ENCODE measurements around the gene STK17B. TPM values are rescaled to one million over a fixed set of nuclear protein-coding genes. Genes with fewer than 3 reads are reported as not detected.
A peak's percentile ranks its signal among the peaks of the same experiment; 100 is the strongest.

STK17B gene
- total and polyA plus RNA-seq, 2 of the 13 experiments (the other 11 are each of a cell fraction or from before 2014, with no cell fraction given) = 1.6 to 4.5 TPM

DNA sequence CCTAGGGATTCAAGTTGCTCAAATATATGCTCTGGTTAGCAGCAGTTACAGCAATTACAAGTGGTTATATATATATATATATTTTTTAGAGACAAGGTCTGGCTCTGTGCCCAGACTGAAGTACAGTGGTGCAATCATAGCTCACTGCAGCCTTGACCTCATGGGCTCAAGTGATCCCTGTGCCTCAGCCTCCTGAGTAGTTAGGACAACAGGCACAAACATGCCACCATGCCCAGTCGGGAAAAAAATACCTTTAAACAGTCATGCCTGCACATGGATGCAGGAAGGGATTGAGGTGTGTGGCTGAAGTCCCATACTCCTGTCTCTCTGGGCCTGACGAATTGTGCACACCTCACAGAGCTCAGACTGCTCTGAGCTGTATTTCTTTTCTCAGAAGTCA is 83.2 kb downstream of the STK17B start (continued):
- TF ChIP-seq, protein P1, sequence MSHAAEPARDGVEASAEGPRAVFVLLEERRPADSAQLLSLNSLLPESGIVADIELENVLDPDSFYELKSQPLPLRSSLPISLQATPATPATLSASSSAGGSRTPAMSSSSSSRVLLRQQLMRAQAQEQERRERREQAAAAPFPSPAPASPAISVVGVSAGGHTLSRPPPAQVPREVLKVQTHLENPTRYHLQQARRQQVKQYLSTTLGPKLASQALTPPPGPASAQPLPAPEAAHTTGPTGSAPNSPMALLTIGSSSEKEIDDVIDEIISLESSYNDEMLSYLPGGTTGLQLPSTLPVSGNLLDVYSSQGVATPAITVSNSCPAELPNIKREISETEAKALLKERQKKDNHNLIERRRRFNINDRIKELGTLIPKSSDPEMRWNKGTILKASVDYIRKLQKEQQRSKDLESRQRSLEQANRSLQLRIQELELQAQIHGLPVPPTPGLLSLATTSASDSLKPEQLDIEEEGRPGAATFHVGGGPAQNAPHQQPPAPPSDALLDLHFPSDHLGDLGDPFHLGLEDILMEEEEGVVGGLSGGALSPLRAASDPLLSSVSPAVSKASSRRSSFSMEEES (CRISPR knock-in tag; IDR thresholded peaks at IDR 0.05) = 0 out of 2 replicates have a peak, but pooled peaks have one; percentile 28
- no peak for TF ChIP-seq SYNCRIP (IDR thresholded peaks at IDR 0.05; ENCODE audit: insufficient read depth, low read depth, low read length)
- 0 out of 2 replicates have a peak, but pooled peaks have one; percentile 33 for TF ChIP-seq HOXA5 (CRISPR knock-in tag; IDR thresholded peaks at IDR 0.05)
- peak; percentile 13; the same call in 1 of the 2 replicates for TF ChIP-seq POGZ (CRISPR knock-in tag; IDR thresholded peaks at IDR 0.05)
- peak; percentile 17 for TF ChIP-seq TBL1XR1 (IDR thresholded peaks at IDR 0.05; ENCODE audit: borderline replicate concordance, low read length, partially characterized antibody)
- TF ChIP-seq KLF12 (CRISPR knock-in tag; IDR thresholded peaks at IDR 0.05; ENCODE audit: borderline replicate concordance) = no peak
- no peak for TF ChIP-seq SP5 (CRISPR knock-in tag; IDR thresholded peaks at IDR 0.05; ENCODE audit: borderline replicate concordance, low read depth)
- no peak for TF ChIP-seq ZNF572 (CRISPR knock-in tag; IDR thresholded peaks at IDR 0.05)
- no peak for TF ChIP-seq ARNTL (CRISPR knock-in tag; IDR thresholded peaks at IDR 0.05)
- TF ChIP-seq FOXA1 (IDR thresholded peaks at IDR 0.05) = no peak
- peak; percentile 22; the same call in 1 of the 2 replicates for TF ChIP-seq FOXA1 (CRISPR knock-in tag; IDR thresholded peaks at IDR 0.05)
- TF ChIP-seq HDAC2 (CRISPR knock-in tag; IDR thresholded peaks at IDR 0.05) = peak; percentile 65
- peak; percentile 96 to 98 for TF ChIP-seq NR2F1 (CRISPR knock-in tag; IDR thresholded peaks at IDR 0.05)
- no peak for TF ChIP-seq CCAR2 (optimal IDR thresholded peaks at IDR 0.05; ENCODE audit: low read depth, low read length)
- TF ChIP-seq ZNF382 (CRISPR knock-in tag; IDR thresholded peaks at IDR 0.05; ENCODE audit: borderline replicate concordance) = no peak
- TF ChIP-seq MIXL1 (CRISPR knock-in tag; IDR thresholded peaks at IDR 0.05) = no peak; the same call in 1 of the 2 replicates
- TF ChIP-seq, protein P2, sequence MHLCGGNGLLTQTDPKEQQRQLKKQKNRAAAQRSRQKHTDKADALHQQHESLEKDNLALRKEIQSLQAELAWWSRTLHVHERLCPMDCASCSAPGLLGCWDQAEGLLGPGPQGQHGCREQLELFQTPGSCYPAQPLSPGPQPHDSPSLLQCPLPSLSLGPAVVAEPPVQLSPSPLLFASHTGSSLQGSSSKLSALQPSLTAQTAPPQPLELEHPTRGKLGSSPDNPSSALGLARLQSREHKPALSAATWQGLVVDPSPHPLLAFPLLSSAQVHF (CRISPR knock-in tag; IDR thresholded peaks at IDR 0.05) = no peak
- no peak for TF ChIP-seq ZNF124 (CRISPR knock-in tag; IDR thresholded peaks at IDR 0.05)
- no peak for TF ChIP-seq SSRP1 (CRISPR knock-in tag; IDR thresholded peaks at IDR 0.05)
- peak in 1 of 2 experiments; percentile 24; a peak in 1 of 4 replicates for TF ChIP-seq MAFK (conservative IDR thresholded peaks at IDR 0.05 in 1 of 2, IDR thresholded peaks at IDR 0.05 in 1 of 2; ENCODE audit: low read length in 2 of 2)
- TF ChIP-seq, protein P3, sequence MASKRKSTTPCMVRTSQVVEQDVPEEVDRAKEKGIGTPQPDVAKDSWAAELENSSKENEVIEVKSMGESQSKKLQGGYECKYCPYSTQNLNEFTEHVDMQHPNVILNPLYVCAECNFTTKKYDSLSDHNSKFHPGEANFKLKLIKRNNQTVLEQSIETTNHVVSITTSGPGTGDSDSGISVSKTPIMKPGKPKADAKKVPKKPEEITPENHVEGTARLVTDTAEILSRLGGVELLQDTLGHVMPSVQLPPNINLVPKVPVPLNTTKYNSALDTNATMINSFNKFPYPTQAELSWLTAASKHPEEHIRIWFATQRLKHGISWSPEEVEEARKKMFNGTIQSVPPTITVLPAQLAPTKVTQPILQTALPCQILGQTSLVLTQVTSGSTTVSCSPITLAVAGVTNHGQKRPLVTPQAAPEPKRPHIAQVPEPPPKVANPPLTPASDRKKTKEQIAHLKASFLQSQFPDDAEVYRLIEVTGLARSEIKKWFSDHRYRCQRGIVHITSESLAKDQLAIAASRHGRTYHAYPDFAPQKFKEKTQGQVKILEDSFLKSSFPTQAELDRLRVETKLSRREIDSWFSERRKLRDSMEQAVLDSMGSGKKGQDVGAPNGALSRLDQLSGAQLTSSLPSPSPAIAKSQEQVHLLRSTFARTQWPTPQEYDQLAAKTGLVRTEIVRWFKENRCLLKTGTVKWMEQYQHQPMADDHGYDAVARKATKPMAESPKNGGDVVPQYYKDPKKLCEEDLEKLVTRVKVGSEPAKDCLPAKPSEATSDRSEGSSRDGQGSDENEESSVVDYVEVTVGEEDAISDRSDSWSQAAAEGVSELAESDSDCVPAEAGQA (IDR thresholded peaks at IDR 0.05; ENCODE audit: low read depth) = no peak
- TF ChIP-seq, protein P3 (CRISPR knock-in tag; IDR thresholded peaks at IDR 0.05; ENCODE audit: borderline replicate concordance) = no peak
- TF ChIP-seq RFXANK (CRISPR knock-in tag; IDR thresholded peaks at IDR 0.05) = no peak
- TF ChIP-seq, protein P4, sequence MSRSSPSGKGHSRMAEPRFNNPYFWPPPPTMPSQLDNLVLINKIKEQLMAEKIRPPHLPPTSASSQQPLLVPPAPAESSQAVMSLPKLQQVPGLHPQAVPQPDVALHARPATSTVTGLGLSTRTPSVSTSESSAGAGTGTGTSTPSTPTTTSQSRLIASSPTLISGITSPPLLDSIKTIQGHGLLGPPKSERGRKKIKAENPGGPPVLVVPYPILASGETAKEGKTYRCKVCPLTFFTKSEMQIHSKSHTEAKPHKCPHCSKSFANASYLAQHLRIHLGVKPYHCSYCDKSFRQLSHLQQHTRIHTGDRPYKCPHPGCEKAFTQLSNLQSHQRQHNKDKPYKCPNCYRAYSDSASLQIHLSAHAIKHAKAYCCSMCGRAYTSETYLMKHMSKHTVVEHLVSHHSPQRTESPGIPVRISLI (CRISPR knock-in tag; IDR thresholded peaks at IDR 0.05; ENCODE audit: borderline replicate concordance) = peak; percentile 65

Measured in HepG2 (cell line).